ENCODE data around the gene WDR7.

WDR7 gene

DNA sequence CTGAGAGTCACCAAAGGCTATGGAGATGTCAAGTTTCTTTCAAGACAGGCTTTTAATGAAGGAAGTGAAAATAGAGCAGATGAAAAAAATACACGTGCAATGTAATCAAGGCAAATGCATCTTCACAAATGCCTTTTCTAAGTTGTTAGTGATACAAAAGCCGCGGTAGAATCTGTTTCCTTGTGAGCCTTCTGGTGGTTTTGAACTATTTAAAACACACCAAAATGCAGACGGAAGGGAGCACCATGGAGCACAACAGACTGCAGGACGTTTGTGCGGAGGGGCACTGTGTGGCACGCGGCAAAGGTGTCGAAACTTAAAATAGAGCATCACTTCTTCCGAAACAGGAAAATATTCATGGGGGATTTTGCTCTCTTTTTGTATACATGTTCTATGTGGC lies 430.7 kb downstream of the WDR7 start:
- DNase-seq: no peak
- no peak overlapping the region for H3K4me3 ChIP-seq (ENCODE audit: low read length)
- no CpG with 5 or more reads among the region's 10 CpGs for WGBS (ENCODE audit: extremely low coverage, insufficient coverage, low lambda C conversion rate)
- H3K79me1 ChIP-seq (ENCODE audit: low read length): no peaks in the 10 kb centered on the region
- no peak overlapping the region for H4K5ac ChIP-seq (ENCODE audit: low read length)
- H3K4ac ChIP-seq (ENCODE audit: low read depth, low read length): no peak overlapping the region
- H3K27ac ChIP-seq (ENCODE audit: low read depth, low read length): no peak overlapping the region
- H4K8ac ChIP-seq (ENCODE audit: low read depth, low read length): no peak overlapping the region
- no peak overlapping the region for H2AK5ac ChIP-seq (ENCODE audit: low read length)
- H3K4me2 ChIP-seq (ENCODE audit: low read length): no peak overlapping the region
- no peaks in the 10 kb centered on the region for H3K36me3 ChIP-seq (ENCODE audit: control insufficient read depth, insufficient read depth, low read length)
- no peak overlapping the region for H2BK120ac ChIP-seq (ENCODE audit: low read depth, low read length)
- H2BK5ac ChIP-seq (ENCODE audit: low read length): no peak overlapping the region
- H3K4me1 ChIP-seq (ENCODE audit: control insufficient read depth, low read depth, low read length): peaks cover 12% of the 10 kb centered on the region
- H3K27me3 ChIP-seq (ENCODE audit: insufficient read depth, low read length, poor library complexity): no peaks in the 10 kb centered on the region
- H3K9ac ChIP-seq (ENCODE audit: low read length): no peak overlapping the region
- H3K56ac ChIP-seq (ENCODE audit: low read length): no peak overlapping the region
- H3K18ac ChIP-seq (ENCODE audit: low read length): no peak overlapping the region
- H3K23ac ChIP-seq (ENCODE audit: low read length): no peak overlapping the region
- no peak overlapping the region for H2BK15ac ChIP-seq (replicated peaks; ENCODE audit: low read depth)
- H3K79me2 ChIP-seq (ENCODE audit: control insufficient read depth, insufficient read depth, low read length): no peaks in the 10 kb centered on the region

DNA sequence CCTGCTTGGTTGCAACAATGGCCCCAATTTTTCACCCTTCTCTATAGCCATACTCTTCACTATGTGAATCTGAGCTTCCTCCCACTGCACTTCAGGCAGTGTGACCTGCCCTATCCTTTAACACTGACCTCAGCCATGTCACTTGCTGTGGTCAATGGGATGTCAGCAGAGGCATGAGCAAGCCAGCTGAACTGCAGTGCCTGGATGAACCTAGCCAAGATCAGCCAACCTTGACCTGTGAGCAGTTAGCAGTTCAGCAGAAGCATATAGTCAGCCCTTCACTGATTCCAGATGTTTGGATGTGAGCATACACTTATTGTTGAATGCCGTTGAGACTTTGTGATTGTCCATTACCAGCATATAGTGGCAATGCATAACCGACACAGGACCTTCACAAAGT lies 432.3 kb downstream of the WDR7 start:
- Histone ChIP-seq H2BK5ac (ENCODE audit: low read length) (no peak overlapping the region), H3K18ac (ENCODE audit: low read length) (no peak overlapping the region), H3K79me1 (ENCODE audit: low read length) (no peaks in the 10 kb centered on the region), H4K8ac (ENCODE audit: low read depth, low read length) (no peak overlapping the region), H4K5ac (ENCODE audit: low read length) (no peak overlapping the region), H3K9ac (ENCODE audit: low read length) (no peak overlapping the region), H3K4ac (ENCODE audit: low read depth, low read length) (no peak overlapping the region), H3K23ac (ENCODE audit: low read length) (no peak overlapping the region), H2AK5ac (ENCODE audit: low read length) (no peak overlapping the region), H3K27me3 (ENCODE audit: insufficient read depth, low read length, poor library complexity) (no peaks in the 10 kb centered on the region), H3K4me2 (ENCODE audit: low read length) (no peak overlapping the region), H3K4me1 (ENCODE audit: control insufficient read depth, low read depth, low read length) (peaks cover 12% of the 10 kb centered on the region), H2BK15ac (replicated peaks; ENCODE audit: low read depth) (no peak overlapping the region), H3K79me2 (ENCODE audit: control insufficient read depth, insufficient read depth, low read length) (no peaks in the 10 kb centered on the region), H3K27ac (ENCODE audit: low read depth, low read length) (no peak overlapping the region), H3K56ac (ENCODE audit: low read length) (no peak overlapping the region), H2BK120ac (ENCODE audit: low read depth, low read length) (no peak overlapping the region), H3K4me3 (ENCODE audit: low read length) (no peak overlapping the region), H3K36me3 (ENCODE audit: control insufficient read depth, insufficient read depth, low read length) (no peaks in the 10 kb centered on the region)
- WGBS (ENCODE audit: extremely low coverage, insufficient coverage, low lambda C conversion rate): no CpG with 5 or more reads among the region's 2 CpGs
- no peak for DNase-seq

DNA sequence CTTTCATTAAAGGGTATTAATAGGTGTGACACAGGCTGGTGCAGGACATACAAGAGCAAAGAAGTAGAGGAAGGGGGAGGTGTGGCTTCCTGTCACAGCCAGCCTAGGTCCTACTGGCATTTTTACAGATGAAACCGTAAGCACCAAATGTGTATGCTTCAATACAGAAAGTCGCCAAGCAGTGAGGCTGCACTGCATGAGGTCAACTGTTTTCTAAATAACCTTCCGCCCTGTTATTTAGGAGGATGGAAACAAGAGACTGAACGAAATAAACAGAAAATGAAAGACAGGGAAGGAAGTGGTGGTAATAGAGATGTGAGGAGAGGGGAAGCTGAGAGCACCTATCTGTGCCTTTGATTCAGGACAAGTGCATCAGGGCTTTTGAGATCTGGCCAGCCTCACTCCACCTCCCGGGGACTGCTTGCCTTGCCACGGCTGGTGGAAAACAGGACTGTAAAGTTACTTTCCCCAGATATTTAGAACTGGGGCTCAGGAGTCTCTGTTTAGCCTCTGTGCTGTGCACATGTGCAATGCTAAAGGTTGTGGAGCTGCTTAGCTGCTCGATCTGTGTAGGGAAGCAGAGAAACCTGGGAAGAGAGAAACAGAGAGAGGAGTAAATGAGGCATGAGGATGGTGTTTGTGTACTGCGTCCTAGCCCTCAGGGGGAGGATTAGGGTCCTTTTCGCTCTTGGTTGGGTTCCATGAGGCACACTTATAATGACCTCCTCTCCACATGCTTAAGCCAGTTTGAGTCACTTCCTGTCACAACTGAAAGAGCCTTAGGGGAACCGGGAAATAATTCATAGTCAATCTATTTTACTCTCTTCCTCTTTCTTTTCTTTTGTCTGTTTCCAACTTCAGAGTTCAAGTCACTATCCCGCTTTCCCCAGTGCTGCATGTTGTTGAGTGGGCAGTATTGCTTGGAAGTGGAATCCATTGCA lies 433.4 kb downstream of the WDR7 start:
- Histone ChIP-seq H3K4me3 (ENCODE audit: low read length) (no peak overlapping the region), H2BK15ac (replicated peaks; ENCODE audit: low read depth) (no peak overlapping the region), H3K27ac (ENCODE audit: low read depth, low read length) (no peak overlapping the region), H2BK120ac (ENCODE audit: low read depth, low read length) (no peak overlapping the region), H3K4me2 (ENCODE audit: low read length) (no peak overlapping the region), H3K79me1 (ENCODE audit: low read length) (no peaks in the 10 kb centered on the region), H3K23ac (ENCODE audit: low read length) (no peak overlapping the region), H2AK5ac (ENCODE audit: low read length) (no peak overlapping the region), H3K18ac (ENCODE audit: low read length) (peak overlapping the region; percentile 34), H4K5ac (ENCODE audit: low read length) (no peak overlapping the region), H3K4me1 (ENCODE audit: control insufficient read depth, low read depth, low read length) (peaks cover 12% of the 10 kb centered on the region), H3K27me3 (ENCODE audit: insufficient read depth, low read length, poor library complexity) (no peaks in the 10 kb centered on the region), H3K36me3 (ENCODE audit: control insufficient read depth, insufficient read depth, low read length) (no peaks in the 10 kb centered on the region), H3K56ac (ENCODE audit: low read length) (peak overlapping the region; percentile 26), H4K8ac (ENCODE audit: low read depth, low read length) (no peak overlapping the region), H3K9ac (ENCODE audit: low read length) (no peak overlapping the region), H2BK5ac (ENCODE audit: low read length) (no peak overlapping the region), H3K4ac (ENCODE audit: low read depth, low read length) (no peak overlapping the region), H3K79me2 (ENCODE audit: control insufficient read depth, insufficient read depth, low read length) (no peaks in the 10 kb centered on the region)
- peak; percentile 34 for DNase-seq
- WGBS (ENCODE audit: extremely low coverage, insufficient coverage, low lambda C conversion rate): no CpG with 5 or more reads among the region's 11 CpGs

DNA sequence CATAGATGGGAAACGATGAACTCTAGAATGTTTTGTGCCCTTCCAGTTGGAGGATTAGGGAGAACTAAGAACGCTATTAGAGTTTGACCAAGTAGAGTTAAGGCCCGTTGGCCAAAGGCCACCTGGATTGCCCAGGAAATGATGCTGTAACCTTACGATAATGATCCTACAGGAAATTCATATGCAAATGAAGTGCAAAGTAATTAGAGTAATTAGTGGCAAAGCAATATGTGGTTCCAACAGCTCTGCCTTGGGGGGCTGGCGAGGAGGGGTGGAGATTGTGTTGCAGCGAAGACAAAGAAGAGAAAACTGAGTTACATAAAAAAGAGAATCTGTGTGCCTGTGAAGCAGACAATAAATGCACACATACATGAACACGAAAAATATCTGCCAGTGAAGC lies 434.2 kb downstream of the WDR7 start:
- no peak overlapping the region for H3K4me3 ChIP-seq (ENCODE audit: low read length)
- H3K36me3 ChIP-seq (ENCODE audit: control insufficient read depth, insufficient read depth, low read length): no peaks in the 10 kb centered on the region
- WGBS (ENCODE audit: extremely low coverage, insufficient coverage, low lambda C conversion rate): no CpG with 5 or more reads among the region's 7 CpGs

DNA sequence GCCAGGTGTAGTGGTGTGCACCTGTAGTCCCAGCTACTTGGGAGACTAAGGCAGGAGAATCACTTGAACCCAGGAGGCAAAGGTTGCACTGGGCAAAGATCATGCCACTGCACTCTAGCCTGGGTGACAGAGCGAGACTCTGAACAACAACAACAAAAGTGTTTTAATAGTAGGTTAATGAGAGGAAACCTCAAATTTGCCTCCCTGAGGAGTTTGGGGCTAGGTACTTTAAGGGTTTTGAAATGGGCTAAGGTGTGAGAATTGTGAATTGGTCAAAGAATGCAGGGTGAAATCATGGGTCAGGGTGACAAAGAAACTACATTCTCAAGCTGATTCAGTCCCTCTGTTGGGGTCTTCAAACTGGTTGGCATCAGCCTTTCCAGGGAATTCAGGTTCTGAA lies 435.0 kb downstream of the WDR7 start:
- Histone ChIP-seq H3K4me3 (ENCODE audit: low read length) (no peak overlapping the region), H2BK5ac (ENCODE audit: low read length) (no peak overlapping the region), H4K5ac (ENCODE audit: low read length) (no peak overlapping the region), H2BK120ac (ENCODE audit: low read depth, low read length) (no peak overlapping the region), H3K36me3 (ENCODE audit: control insufficient read depth, insufficient read depth, low read length) (no peaks in the 10 kb centered on the region), H3K4me1 (ENCODE audit: control insufficient read depth, low read depth, low read length) (peaks cover 12% of the 10 kb centered on the region), H3K27ac (ENCODE audit: low read depth, low read length) (no peak overlapping the region), H3K9ac (ENCODE audit: low read length) (no peak overlapping the region), H4K8ac (ENCODE audit: low read depth, low read length) (no peak overlapping the region), H2BK15ac (replicated peaks; ENCODE audit: low read depth) (no peak overlapping the region), H3K23ac (ENCODE audit: low read length) (no peak overlapping the region), H3K79me2 (ENCODE audit: control insufficient read depth, insufficient read depth, low read length) (no peaks in the 10 kb centered on the region), H3K4ac (ENCODE audit: low read depth, low read length) (no peak overlapping the region), H3K27me3 (ENCODE audit: insufficient read depth, low read length, poor library complexity) (no peaks in the 10 kb centered on the region), H2AK5ac (ENCODE audit: low read length) (no peak overlapping the region), H3K4me2 (ENCODE audit: low read length) (no peak overlapping the region), H3K79me1 (ENCODE audit: low read length) (no peaks in the 10 kb centered on the region), H3K56ac (ENCODE audit: low read length) (no peak overlapping the region), H3K18ac (ENCODE audit: low read length) (no peak overlapping the region)
- no peak for DNase-seq
- WGBS (ENCODE audit: extremely low coverage, insufficient coverage, low lambda C conversion rate): no CpG with 5 or more reads among the region's 1 CpG

More for the DNA sequence above, 434.2 kb downstream of the WDR7 start:
- peaks cover 12% of the 10 kb centered on the region for H3K4me1 ChIP-seq (ENCODE audit: control insufficient read depth, low read depth, low read length)
- H3K27ac ChIP-seq (ENCODE audit: low read depth, low read length): no peak overlapping the region
- H4K8ac ChIP-seq (ENCODE audit: low read depth, low read length): no peak overlapping the region
- no peaks in the 10 kb centered on the region for H3K79me1 ChIP-seq (ENCODE audit: low read length)
- peak overlapping the region; percentile 26 for H3K56ac ChIP-seq (ENCODE audit: low read length)
- H3K4me2 ChIP-seq (ENCODE audit: low read length): no peak overlapping the region
- peak; percentile 23 for DNase-seq
- no peak overlapping the region for H3K4ac ChIP-seq (ENCODE audit: low read depth, low read length)
- no peak overlapping the region for H2AK5ac ChIP-seq (ENCODE audit: low read length)
- H2BK5ac ChIP-seq (ENCODE audit: low read length): no peak overlapping the region
- no peak overlapping the region for H4K5ac ChIP-seq (ENCODE audit: low read length)
- H3K9ac ChIP-seq (ENCODE audit: low read length): no peak overlapping the region
- H3K79me2 ChIP-seq (ENCODE audit: control insufficient read depth, insufficient read depth, low read length): no peaks in the 10 kb centered on the region
- H2BK15ac ChIP-seq (replicated peaks; ENCODE audit: low read depth): no peak overlapping the region
- no peak overlapping the region for H3K23ac ChIP-seq (ENCODE audit: low read length)
- peak overlapping the region; percentile 34 for H3K18ac ChIP-seq (ENCODE audit: low read length)
- no peaks in the 10 kb centered on the region for H3K27me3 ChIP-seq (ENCODE audit: insufficient read depth, low read length, poor library complexity)
- no peak overlapping the region for H2BK120ac ChIP-seq (ENCODE audit: low read depth, low read length)

All from mesendoderm (in vitro differentiated cells).